HL-60 (cell line): ENCODE results near the gene RTN4IP1.

ENCODE experiments used
- CTCF ChIP-seq: IDR thresholded peaks from one replicate; pipeline ENCODE4 v1.5.1; 2011; ENCODE audit warnings: low read length, control low read depth, inconsistent platforms; ENCODE audit not compliant: insufficient read depth
- GABPA ChIP-seq: IDR thresholded peaks from 2 replicates; pipeline ENCODE4 v1.6.1; 2012; ENCODE audit warnings: low read depth
- POLR2AphosphoS5 ChIP-seq: IDR thresholded peaks from 2 replicates; pipeline ENCODE4 v1.6.1; 2012; ENCODE audit warnings: low read depth
- REST ChIP-seq: IDR thresholded peaks from 2 replicates; pipeline ENCODE4 v1.6.1; 2012; ENCODE audit warnings: low read depth; ENCODE audit not compliant: insufficient replicate concordance
- SPI1 ChIP-seq: IDR thresholded peaks from 2 replicates; pipeline ENCODE4 v1.6.1; 2012; ENCODE audit warnings: low read depth, mild to moderate bottlenecking, borderline replicate concordance

- TF ChIP-seq CTCF (no peak), POLR2AphosphoS5 (no peak), GABPA (no peak), REST (no peak), SPI1 (no peak)
Observed at GRCh38 chr6:106546261-106546690, 83.0 kb downstream of the RTN4IP1 start.
